Non-pigmented ciliary epithelial cell (primary cell): Measurements from ENCODE around the gene BNC2.
A peak's percentile ranks its signal among the peaks of the same experiment; 100 is the strongest.

ENCODE experiments used
- DNase-seq: peaks from one replicate; pipeline ENCODE4 v3.0.0-alpha.2; 2010; ENCODE audit warnings: low read depth

Gene BNC2

GRCh38 chr9:16869131-16869881 lies 1.2 kb downstream of the BNC2 start:
- no peak for DNase-seq

- DNase-seq: no peak
These were observed 1.8 kb downstream of the BNC2 start for GRCh38 chr9:16868701-16869100.

GRCh38 chr9:16867576-16868311 lies 2.7 kb downstream of the BNC2 start:
- peak; percentile 56 for DNase-seq

- no peak for DNase-seq
These were observed 3.9 kb downstream of the BNC2 start for GRCh38 chr9:16866587-16866986.

GRCh38 chr9:16864649-16865434 lies 5.6 kb downstream of the BNC2 start:
- DNase-seq: no peak

- no peak for DNase-seq
These were observed 22.3 kb downstream of the BNC2 start for GRCh38 chr9:16848179-16848578.

- no peak for DNase-seq
These were observed 23.5 kb downstream of the BNC2 start for GRCh38 chr9:16846986-16847385.

- no peak for DNase-seq
These were observed 24.1 kb downstream of the BNC2 start for GRCh38 chr9:16846367-16846766.

GRCh38 chr9:16834817-16835216 lies 35.7 kb downstream of the BNC2 start:
- DNase-seq: no peak

- DNase-seq: no peak
These were observed 37.1 kb downstream of the BNC2 start for GRCh38 chr9:16833296-16833835.

GRCh38 chr9:16832101-16832500 lies 38.4 kb downstream of the BNC2 start:
- no peak for DNase-seq

- DNase-seq: no peak
These were observed 39.7 kb downstream of the BNC2 start for GRCh38 chr9:16830806-16831205.

GRCh38 chr9:16828340-16829281 lies 41.9 kb downstream of the BNC2 start:
- DNase-seq: no peak

GRCh38 chr9:16825971-16826625 lies 44.4 kb downstream of the BNC2 start:
- DNase-seq: peak; percentile 93

- DNase-seq: no peak
These were observed 45.1 kb downstream of the BNC2 start for GRCh38 chr9:16825331-16825725.

GRCh38 chr9:16824545-16825330 lies 45.7 kb downstream of the BNC2 start:
- no peak for DNase-seq

GRCh38 chr9:16823906-16824305 lies 46.6 kb downstream of the BNC2 start:
- no peak for DNase-seq

- no peak for DNase-seq
These were observed 49.1 kb downstream of the BNC2 start for GRCh38 chr9:16821344-16821743.

- DNase-seq: no peak
These were observed 53.0 kb downstream of the BNC2 start for GRCh38 chr9:16817514-16817913.

- no peak for DNase-seq
These were observed 53.5 kb downstream of the BNC2 start for GRCh38 chr9:16817002-16817401.
